Gastrocnemius medialis (tissue), 4 donors: ENCODE data around the gene AHCY.

Source experiments
- CTCF ChIP-seq, 5 experiments: fragments of 450-650 bp in 3 of 5; fragments of 200-600 bp in 2 of 5; sonication (generic) in 2 of 5; IDR thresholded peaks in 4 of 5; conservative IDR thresholded peaks in 1 of 5; 1 replicate in 4 of 5; 2 replicates in 1 of 5; pipeline ENCODE4 v1.5.1; 2016 to 2019; ENCODE audit warnings: antibody characterized with exemption in 5 of 5, mild to moderate bottlenecking in 3 of 5, moderate library complexity in 3 of 5
- POLR2A ChIP-seq, 2 donors: fragments of 450-650 bp; IDR thresholded peaks; one replicate each; pipeline ENCODE4 v1.6.1; 2017; ENCODE audit warnings: antibody characterized with exemption in 2 of 2, mild to moderate bottlenecking in 2 of 2, moderate library complexity in 2 of 2

- TF ChIP-seq CTCF (IDR thresholded peaks at IDR 0.05 in 4 of 5, conservative IDR thresholded peaks at IDR 0.05 in 1 of 5): no peak
- no peak for TF ChIP-seq POLR2A (IDR thresholded peaks at IDR 0.05)
Measured at GRCh38 chr20:34332262-34332920, 29.2 kb upstream of the AHCY start.
